DND-41 (cell line): Measurements from ENCODE around the gene PCED1A.

Experiments used
- CTCF ChIP-seq: IDR thresholded peaks from 2 replicates; pipeline ENCODE4 v1.5.1; 2012; ENCODE audit warnings: borderline replicate concordance, low read length, moderate library complexity, mild to moderate bottlenecking; ENCODE audit not compliant: poor library complexity, severe bottlenecking; ENCODE audit errors: extremely low read depth
- EZH2 ChIP-seq: IDR thresholded peaks from 3 replicates; pipeline ENCODE4 v1.6.1; 2012; ENCODE audit warnings: borderline replicate concordance, low read depth, mild to moderate bottlenecking, moderate library complexity, low read length, inconsistent platforms; ENCODE audit not compliant: severe bottlenecking

GRCh38 chr20:2878515-2878914, 38.1 kb upstream of the PCED1A start:
- no peak for TF ChIP-seq EZH2
- no peak for TF ChIP-seq CTCF
